Neuronal stem cell (in vitro differentiated cells): ENCODE measurements around the gene F8.
"Not testable (repeated sequence)": the region's sequence is repeated elsewhere in the genome, so short reads cannot be mapped to it uniquely, and the experiment has no call there.

Experiments used
- DNase-seq: peaks from one replicate; pipeline ENCODE4 v3.0.0-alpha.2; 2013; ENCODE audit warnings: low spot score
- H2AFZ ChIP-seq: one replicate; pipeline ENCODE4 v1.6.1; 2013; ENCODE audit warnings: mild to moderate bottlenecking, low read length, inconsistent platforms
- H2AK5ac ChIP-seq: 2 replicates; pipeline ENCODE4 v1.6.1; 2013; ENCODE audit warnings: low read depth, mild to moderate bottlenecking, inconsistent platforms, low read length, moderate library complexity, mixed read lengths
- H2BK120ac ChIP-seq: 2 replicates; pipeline ENCODE4 v1.6.1; 2013; ENCODE audit warnings: low read depth, mild to moderate bottlenecking, inconsistent platforms, low read length, moderate library complexity, mixed read lengths
- H2BK12ac ChIP-seq: one replicate; pipeline ENCODE4 v1.6.1; 2013; ENCODE audit warnings: low read length, inconsistent platforms
- H2BK15ac ChIP-seq: 2 replicates; pipeline ENCODE4 v1.6.1; 2013; ENCODE audit warnings: mild to moderate bottlenecking, low read length, inconsistent platforms, mixed read lengths
- H2BK5ac ChIP-seq: one replicate; pipeline ENCODE4 v1.6.1; 2013; ENCODE audit warnings: inconsistent platforms, mild to moderate bottlenecking, low read length, moderate library complexity
- H3K14ac ChIP-seq: one replicate; pipeline ENCODE4 v1.6.1; 2013; ENCODE audit warnings: low read length, inconsistent platforms
- H3K18ac ChIP-seq: 2 replicates; pipeline ENCODE4 v1.6.1; 2013; ENCODE audit warnings: low read length, inconsistent platforms
- H3K23ac ChIP-seq: 2 replicates; pipeline ENCODE4 v1.6.1; 2013; ENCODE audit warnings: low read depth, mild to moderate bottlenecking, mixed read lengths, low read length, inconsistent platforms; ENCODE audit not compliant: poor library complexity
- H3K27ac ChIP-seq: replicated peaks from 3 replicates; pipeline ENCODE4 v1.5.1; 2013; ENCODE audit warnings: low read length, inconsistent platforms
- H3K27me3 ChIP-seq, 3 experiments: 2 replicates each; pipeline ENCODE4 v1.6.1; 2013; ENCODE audit warnings: low read length in 3 of 3, mild to moderate bottlenecking in 2 of 3, inconsistent platforms in 1 of 3, low read depth in 1 of 3, mixed read lengths in 1 of 3, moderate library complexity in 1 of 3; ENCODE audit not compliant: control insufficient read depth in 3 of 3, insufficient read depth in 3 of 3
- H3K36me3 ChIP-seq, 2 donors: replicated peaks in 1 of 2; 2 replicates each; pipeline ENCODE4 v1.6.1; 2013; ENCODE audit warnings: low read length in 2 of 2; ENCODE audit not compliant: control insufficient read depth in 2 of 2, insufficient read depth in 2 of 2
- H3K4ac ChIP-seq: 2 replicates; pipeline ENCODE4 v1.6.1; 2013; ENCODE audit warnings: inconsistent platforms, mild to moderate bottlenecking, low read length, moderate library complexity
- H3K4me1 ChIP-seq, 2 donors: 1 replicate in 1 of 2; 2 replicates in 1 of 2; pipeline ENCODE4 v1.6.1; 2013; ENCODE audit warnings: low read length in 2 of 2, low read depth in 1 of 2; ENCODE audit not compliant: control insufficient read depth in 2 of 2, insufficient read depth in 1 of 2
- H3K4me2 ChIP-seq: one replicate; pipeline ENCODE4 v1.6.1; 2013; ENCODE audit warnings: mild to moderate bottlenecking, low read length, inconsistent platforms; ENCODE audit not compliant: insufficient read depth, poor library complexity, severe bottlenecking
- H3K4me3 ChIP-seq, 2 donors: 2 replicates each; pipeline ENCODE4 v1.5.1; 2013; ENCODE audit warnings: low read length in 2 of 2, mild to moderate bottlenecking in 2 of 2, inconsistent platforms in 1 of 2, moderate library complexity in 1 of 2
- H3K79me1 ChIP-seq: one replicate; pipeline ENCODE4 v1.6.1; 2013; ENCODE audit warnings: low read depth, mild to moderate bottlenecking, inconsistent platforms, low read length, moderate library complexity
- H3K9ac ChIP-seq: one replicate; pipeline ENCODE4 v1.6.1; 2013; ENCODE audit warnings: mild to moderate bottlenecking, low read depth, low read length, inconsistent platforms; ENCODE audit not compliant: poor library complexity
- H3K9me3 ChIP-seq, 2 donors: replicated peaks in 1 of 2; 2 replicates each; pipeline versions ENCODE3 to v1.6.1; 2013; ENCODE audit warnings: low read length in 2 of 2, mild to moderate bottlenecking in 2 of 2, inconsistent platforms in 1 of 2, low read depth in 1 of 2, mixed read lengths in 1 of 2, moderate library complexity in 1 of 2; ENCODE audit not compliant: control insufficient read depth in 2 of 2, insufficient read depth in 1 of 2
- H4K8ac ChIP-seq: one replicate; pipeline ENCODE4 v1.6.1; 2013; ENCODE audit warnings: low read depth, mild to moderate bottlenecking, inconsistent platforms, low read length, moderate library complexity
- H4K91ac ChIP-seq: one replicate; pipeline ENCODE4 v1.6.1; 2013; ENCODE audit warnings: low read length, low read depth, mild to moderate bottlenecking, inconsistent platforms; ENCODE audit not compliant: poor library complexity
- WGBS, 2 donors: extraction: QIAGEN DNeasy Blood & Tissue Kit; methylation state at CpG; one replicate each; pipeline ENCODE4 v1.1.7; 2013; ENCODE audit warnings: missing lambda C conversion rate in 2 of 2, mixed read lengths in 1 of 2; ENCODE audit not compliant: insufficient read length in 2 of 2, insufficient replicate concordance in 1 of 2; ENCODE audit errors: extremely low coverage in 2 of 2; 5-methylcytosine and 5-hydroxymethylcytosine counted together

The F8 gene

GRCh38 chrX:154900323-154900722, 122.2 kb downstream of the F8 start:
- H3K23ac ChIP-seq = no peak overlapping the region
- H3K9me3 ChIP-seq = no peaks in the 10 kb centered on the region
- H3K18ac ChIP-seq = no peak overlapping the region
- H2BK12ac ChIP-seq = no peak overlapping the region
- no peaks in the 10 kb centered on the region for H3K36me3 ChIP-seq
- no peaks in the 10 kb centered on the region for H3K4me1 ChIP-seq
- peaks cover 0 to 6% (median 0%) of the 10 kb centered on the region in 3 experiments for H3K27me3 ChIP-seq
- no peak overlapping the region for H2BK5ac ChIP-seq
- H3K79me1 ChIP-seq = no peaks in the 10 kb centered on the region
- H3K4me2 ChIP-seq = no peak overlapping the region
- no peak overlapping the region for H3K4ac ChIP-seq
- no peak for DNase-seq
- H4K91ac ChIP-seq = no peak overlapping the region
- H3K9ac ChIP-seq = no peak overlapping the region
- H2BK15ac ChIP-seq = no peak overlapping the region
- H3K14ac ChIP-seq = no peak overlapping the region
- H2BK120ac ChIP-seq = no peak overlapping the region
- no peak overlapping the region for H2AFZ ChIP-seq
- WGBS, 2 donors = no CpG with 5 or more reads among the region's 8 CpGs
- no peak overlapping the region for H2AK5ac ChIP-seq
- H3K27ac ChIP-seq = no peak overlapping the region
- H3K4me3 ChIP-seq = no peak overlapping the region
- H4K8ac ChIP-seq = no peak overlapping the region

- H4K91ac ChIP-seq = no peak overlapping the region
- no peak for DNase-seq
- H2BK12ac ChIP-seq = no peak overlapping the region
- H2BK120ac ChIP-seq = no peak overlapping the region
- no peak overlapping the region for H3K18ac ChIP-seq
- H3K4me3 ChIP-seq = no peak overlapping the region
- no peak overlapping the region for H3K4me2 ChIP-seq
- H2AFZ ChIP-seq = no peak overlapping the region
- no peak overlapping the region for H2AK5ac ChIP-seq
- no peak overlapping the region for H4K8ac ChIP-seq
- H3K27ac ChIP-seq = no peak overlapping the region
- H3K4me1 ChIP-seq = no peaks in the 10 kb centered on the region
- no peak overlapping the region for H3K23ac ChIP-seq
- no peaks in the 10 kb centered on the region for H3K36me3 ChIP-seq
- no peak overlapping the region for H2BK15ac ChIP-seq
- H3K4ac ChIP-seq = no peak overlapping the region
- H3K9me3 ChIP-seq = no peaks in the 10 kb centered on the region
- WGBS, 2 donors = no CpG with 5 or more reads among the region's 1 CpG
- H3K9ac ChIP-seq = no peak overlapping the region
- no peak overlapping the region for H3K14ac ChIP-seq
- no peaks in the 10 kb centered on the region for H3K79me1 ChIP-seq
- peaks cover 0 to 4% (median 0%) of the 10 kb centered on the region in 3 experiments for H3K27me3 ChIP-seq
- no peak overlapping the region for H2BK5ac ChIP-seq
Measured at GRCh38 chrX:154892296-154892695, 130.2 kb downstream of the F8 start.

DNA sequence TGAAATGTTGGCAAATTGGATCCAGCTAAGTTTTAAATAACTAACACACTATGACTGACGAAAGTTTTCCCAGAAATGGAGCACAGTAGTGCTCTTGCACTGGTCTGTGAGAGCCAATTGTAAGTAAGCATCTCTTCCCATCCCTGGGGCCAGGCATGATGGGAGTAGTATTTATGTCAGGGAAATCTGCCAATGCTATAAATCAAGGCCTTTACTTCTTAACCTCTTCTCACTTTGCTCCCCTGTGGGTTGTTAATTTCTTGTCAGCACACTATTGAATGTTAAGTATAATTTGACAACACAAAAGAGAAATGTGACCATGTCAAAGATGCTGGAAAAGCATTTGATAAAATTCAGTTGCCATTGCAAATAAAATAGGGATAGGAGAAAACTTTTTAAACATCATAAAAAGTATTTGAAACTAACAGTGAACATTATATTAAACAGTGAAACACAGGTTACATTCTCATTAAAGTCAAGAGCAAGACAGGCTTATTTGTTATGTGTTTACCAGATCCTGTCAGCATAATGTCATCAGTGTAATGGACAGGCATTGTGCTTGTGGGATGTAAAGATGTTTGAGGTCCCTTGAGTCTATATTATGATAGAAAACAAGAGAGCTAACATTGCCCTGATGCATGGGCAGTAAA, 131.4 kb downstream of the F8 start:
- no peak overlapping the region for H2BK15ac ChIP-seq
- H4K91ac ChIP-seq = no peak overlapping the region
- H2AK5ac ChIP-seq = no peak overlapping the region
- WGBS, 2 donors = no CpG with 5 or more reads among the region's 1 CpG
- H2AFZ ChIP-seq = no peak overlapping the region
- no peaks in the 10 kb centered on the region for H3K36me3 ChIP-seq
- no peak overlapping the region for H3K4me2 ChIP-seq
- peaks cover 0 to 4% (median 0%) of the 10 kb centered on the region in 3 experiments for H3K27me3 ChIP-seq
- H3K79me1 ChIP-seq = no peaks in the 10 kb centered on the region
- DNase-seq = no peak
- no peak overlapping the region for H3K18ac ChIP-seq
- no peak overlapping the region for H3K23ac ChIP-seq
- no peaks in the 10 kb centered on the region for H3K4me1 ChIP-seq
- H2BK12ac ChIP-seq = no peak overlapping the region
- no peak overlapping the region for H3K4ac ChIP-seq
- no peak overlapping the region for H3K9ac ChIP-seq
- no peak overlapping the region for H3K14ac ChIP-seq
- H3K27ac ChIP-seq = no peak overlapping the region
- H4K8ac ChIP-seq = no peak overlapping the region
- no peak overlapping the region for H2BK5ac ChIP-seq
- H2BK120ac ChIP-seq = no peak overlapping the region
- no peak overlapping the region for H3K4me3 ChIP-seq
- no peaks in the 10 kb centered on the region for H3K9me3 ChIP-seq

- not testable (repeated sequence) for H3K18ac ChIP-seq, H3K36me3 ChIP-seq, H2BK15ac ChIP-seq, H2BK5ac ChIP-seq, H4K8ac ChIP-seq, H2AK5ac ChIP-seq, H3K4me1 ChIP-seq, H3K4ac ChIP-seq, H3K9ac ChIP-seq, H3K23ac ChIP-seq, H3K14ac ChIP-seq, DNase-seq, H2BK120ac ChIP-seq, H3K27me3 ChIP-seq, H2BK12ac ChIP-seq, H4K91ac ChIP-seq, H2AFZ ChIP-seq, H3K4me2 ChIP-seq, H3K9me3 ChIP-seq, H3K4me3 ChIP-seq, H3K79me1 ChIP-seq, H3K27ac ChIP-seq
- WGBS, 2 donors = no CpG with 5 or more reads among the region's 62 CpGs
Measured at GRCh38 chrX:154886789-154887221, 135.7 kb downstream of the F8 start.
